ENCODE measurements around the gene DHRS1.
A peak's percentile ranks its signal among the peaks of the same experiment; 100 is the strongest.
"Not testable (repeated sequence)": the region's sequence is repeated elsewhere in the genome, so short reads cannot be mapped to it uniquely, and the experiment has no call there.

The DHRS1 gene

GRCh38 chr14:24247422-24247821 lies 52.2 kb downstream of the DHRS1 start:
- no peak for DNase-seq (ENCODE audit: low spot score)

GRCh38 chr14:24246765-24247212 lies 52.8 kb downstream of the DHRS1 start:
- peak; percentile 48 for DNase-seq (ENCODE audit: low spot score)

- DNase-seq (ENCODE audit: low spot score) = not testable (repeated sequence)
Measured at GRCh38 chr14:24245350-24245749, 54.2 kb downstream of the DHRS1 start.

- DNase-seq (ENCODE audit: low spot score) = no peak
Measured at GRCh38 chr14:24243336-24243836, 56.2 kb downstream of the DHRS1 start.

GRCh38 chr14:24241829-24242443 lies 57.6 kb downstream of the DHRS1 start:
- DNase-seq (ENCODE audit: low spot score) = peak; percentile 93

All from CD4-positive, alpha-beta T cell treated with Interleukin-6 at 100 ng/mL for 8 hours (primary cell).